A549 (cell line): ENCODE measurements around the gene LENG1.

Experiments used
- HDAC2 ChIP-seq: fragments of 200-600 bp; sonication (generic); IDR thresholded peaks from 2 replicates; pipeline ENCODE4 v1.6.1; 2016
- POLR2A ChIP-seq: IDR thresholded peaks from 2 replicates; pipeline ENCODE4 v1.6.1; 2012; ENCODE audit warnings: mild to moderate bottlenecking, low read length

DNA sequence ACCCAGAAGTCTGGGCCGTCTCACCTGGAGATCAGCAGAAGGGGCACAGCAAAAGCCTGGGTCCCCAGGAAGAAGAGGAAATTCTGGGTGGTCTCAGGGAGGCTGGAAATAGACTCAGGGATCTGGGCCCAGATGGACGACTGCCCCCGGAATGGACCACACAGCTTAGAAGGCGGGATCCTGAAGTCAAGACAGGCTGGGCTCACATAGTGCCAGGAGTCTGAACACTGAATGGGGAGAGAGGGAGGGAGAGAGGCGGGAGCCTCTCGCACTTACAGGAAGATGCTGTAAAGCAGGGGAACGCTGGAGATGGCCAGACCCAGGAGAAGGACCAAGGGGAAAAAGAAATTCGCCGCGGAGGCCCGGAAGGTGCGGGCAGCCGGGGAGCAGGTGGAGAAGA lies 1.3 kb upstream of the LENG1 start:
- no peak for TF ChIP-seq POLR2A
- no peak for TF ChIP-seq HDAC2
